Measurements from ENCODE around the gene ITPKC. TPM values are rescaled to one million over a fixed set of nuclear protein-coding genes. Genes with fewer than 3 reads are reported as not detected.
"Not testable (repeated sequence)": the region's sequence is repeated elsewhere in the genome, so short reads cannot be mapped to it uniquely, and the experiment has no call there.

ITPKC gene
- total and polyA plus RNA-seq, 4 donors: 11.1 to 25.7 (median 18.9) TPM

- Histone ChIP-seq H3K4me3 (ENCODE audit: low read length in 2 of 2) (no peak overlapping the region), H3K27ac (ENCODE audit: low read depth in 1 of 2, low read length in 2 of 2) (no peak overlapping the region), H3K36me3 (ENCODE audit: control insufficient read depth in 1 of 2, insufficient read depth in 2 of 2, low read length in 1 of 2) (peaks cover 0 to 2% of the 10 kb centered on the region in 2 donors), H3K4me1 (ENCODE audit: control insufficient read depth in 1 of 2, insufficient read depth in 2 of 2, low read length in 2 of 2) (no peaks in the 10 kb centered on the region), H3K9me3 (ENCODE audit: control insufficient read depth, low read length) (no peaks in the 10 kb centered on the region), H3K27me3 (ENCODE audit: control insufficient read depth in 1 of 2, insufficient read depth in 2 of 2, low read length in 1 of 2) (no peaks in the 10 kb centered on the region)
- no peak for DNase-seq
- intact Hi-C loops (cut with DNase I): no loop called here
- 95 to 96% methylated on average over 3 of the region's 3 CpGs for WGBS, 2 donors
- ATAC-seq (ENCODE audit: low FRiP score): no peak
Measured at GRCh38 chr19:40724855-40725254, 7.9 kb downstream of the ITPKC start.

- whole genome bisulfite sequencing, 2 donors: 97 to 98% methylated on average over 4 of the region's 4 CpGs
- Histone ChIP-seq H3K4me3 (ENCODE audit: low read length in 2 of 2) (no peak overlapping the region), H3K36me3 (ENCODE audit: control insufficient read depth in 1 of 2, insufficient read depth in 2 of 2, low read length in 1 of 2) (peaks cover 2 to 4% of the 10 kb centered on the region in 2 donors), H3K27ac (ENCODE audit: low read depth in 1 of 2, low read length in 2 of 2) (no peak overlapping the region), H3K9me3 (ENCODE audit: control insufficient read depth, low read length) (no peaks in the 10 kb centered on the region), H3K27me3 (ENCODE audit: control insufficient read depth in 1 of 2, insufficient read depth in 2 of 2, low read length in 1 of 2) (no peaks in the 10 kb centered on the region), H3K4me1 (ENCODE audit: control insufficient read depth in 1 of 2, insufficient read depth in 2 of 2, low read length in 2 of 2) (no peaks in the 10 kb centered on the region)
- intact Hi-C loops (cut with DNase I): no loop called here
- ATAC-seq (ENCODE audit: low FRiP score) (no peak), DNase-seq (no peak)
Measured at GRCh38 chr19:40726279-40726678, 9.4 kb downstream of the ITPKC start.

- H3K36me3 ChIP-seq (ENCODE audit: control insufficient read depth in 1 of 2, insufficient read depth in 2 of 2, low read length in 1 of 2); DNase-seq; H3K27ac ChIP-seq (ENCODE audit: low read depth in 1 of 2, low read length in 2 of 2); H3K4me3 ChIP-seq (ENCODE audit: low read length in 2 of 2); intact Hi-C loops (cut with DNase I); H3K27me3 ChIP-seq (ENCODE audit: control insufficient read depth in 1 of 2, insufficient read depth in 2 of 2, low read length in 1 of 2); H3K9me3 ChIP-seq (ENCODE audit: control insufficient read depth, low read length); H3K4me1 ChIP-seq (ENCODE audit: control insufficient read depth in 1 of 2, insufficient read depth in 2 of 2, low read length in 2 of 2); ATAC-seq (ENCODE audit: low FRiP score): not testable (repeated sequence)
- 91 to 94% methylated on average over 5 of the region's 5 CpGs for WGBS, 2 donors
Measured at GRCh38 chr19:40730065-40730464, 13.2 kb downstream of the ITPKC start.

- H3K4me3 ChIP-seq (ENCODE audit: low read length in 2 of 2); ATAC-seq (ENCODE audit: low FRiP score); H3K9me3 ChIP-seq (ENCODE audit: control insufficient read depth, low read length); intact Hi-C loops (cut with DNase I); DNase-seq; H3K27ac ChIP-seq (ENCODE audit: low read depth in 1 of 2, low read length in 2 of 2); H3K4me1 ChIP-seq (ENCODE audit: control insufficient read depth in 1 of 2, insufficient read depth in 2 of 2, low read length in 2 of 2); H3K27me3 ChIP-seq (ENCODE audit: control insufficient read depth in 1 of 2, insufficient read depth in 2 of 2, low read length in 1 of 2): not testable (repeated sequence)
- WGBS, 2 donors: 95 to 96% methylated on average over 16 of the region's 16 CpGs
- peaks cover 2 to 11% of the 10 kb centered on the region in 2 donors for H3K36me3 ChIP-seq (ENCODE audit: control insufficient read depth in 1 of 2, insufficient read depth in 2 of 2, low read length in 1 of 2)
Measured at GRCh38 chr19:40732304-40732703, 15.4 kb downstream of the ITPKC start.

GRCh38 chr19:40733149-40733548 is 16.2 kb downstream of the ITPKC start:
- intact Hi-C loops (cut with DNase I): no loop called here
- ATAC-seq (ENCODE audit: low FRiP score): no peak
- no peak for DNase-seq
- Histone ChIP-seq H3K4me3 (ENCODE audit: low read length in 2 of 2) (no peak overlapping the region), H3K9me3 (ENCODE audit: control insufficient read depth, low read length) (no peaks in the 10 kb centered on the region), H3K27me3 (ENCODE audit: control insufficient read depth in 1 of 2, insufficient read depth in 2 of 2, low read length in 1 of 2) (no peaks in the 10 kb centered on the region), H3K4me1 (ENCODE audit: control insufficient read depth in 1 of 2, insufficient read depth in 2 of 2, low read length in 2 of 2) (no peaks in the 10 kb centered on the region), H3K27ac (ENCODE audit: low read depth in 1 of 2, low read length in 2 of 2) (no peak overlapping the region), H3K36me3 (ENCODE audit: control insufficient read depth in 1 of 2, insufficient read depth in 2 of 2, low read length in 1 of 2) (peaks cover 2 to 13% of the 10 kb centered on the region in 2 donors)
- 94 to 95% methylated on average over 13 of the region's 13 CpGs for WGBS, 2 donors

GRCh38 chr19:40735013-40735771 is 18.3 kb downstream of the ITPKC start:
- H3K9me3 ChIP-seq (ENCODE audit: control insufficient read depth, low read length): no peaks in the 10 kb centered on the region
- peaks cover under 1 to 18% of the 10 kb centered on the region in 2 donors for H3K36me3 ChIP-seq (ENCODE audit: control insufficient read depth in 1 of 2, insufficient read depth in 2 of 2, low read length in 1 of 2)
- intact Hi-C loops (cut with DNase I): no loop called here
- no peak overlapping the region for H3K27ac ChIP-seq (ENCODE audit: low read depth in 1 of 2, low read length in 2 of 2)
- no peak overlapping the region for H3K4me3 ChIP-seq (ENCODE audit: low read length in 2 of 2)
- WGBS, 2 donors: 89 to 90% methylated on average over 11 of the region's 11 CpGs
- no peaks in the 10 kb centered on the region for H3K27me3 ChIP-seq (ENCODE audit: control insufficient read depth in 1 of 2, insufficient read depth in 2 of 2, low read length in 1 of 2)
- ATAC-seq (ENCODE audit: low FRiP score) (no peak), DNase-seq (no peak)
- no peaks in the 10 kb centered on the region for H3K4me1 ChIP-seq (ENCODE audit: control insufficient read depth in 1 of 2, insufficient read depth in 2 of 2, low read length in 2 of 2)

GRCh38 chr19:40736661-40737060 is 19.7 kb downstream of the ITPKC start:
- H3K4me1 ChIP-seq (ENCODE audit: control insufficient read depth in 1 of 2, insufficient read depth in 2 of 2, low read length in 2 of 2): no peaks in the 10 kb centered on the region
- H3K36me3 ChIP-seq (ENCODE audit: control insufficient read depth in 1 of 2, insufficient read depth in 2 of 2, low read length in 1 of 2): peaks cover 0 to 16% of the 10 kb centered on the region in 2 donors
- no peak overlapping the region for H3K27ac ChIP-seq (ENCODE audit: low read depth in 1 of 2, low read length in 2 of 2)
- no peak overlapping the region for H3K4me3 ChIP-seq (ENCODE audit: low read length in 2 of 2)
- no peaks in the 10 kb centered on the region for H3K9me3 ChIP-seq (ENCODE audit: control insufficient read depth, low read length)
- ATAC-seq (ENCODE audit: low FRiP score) (no peak), DNase-seq (no peak)
- intact Hi-C loops (cut with DNase I): no loop called here
- WGBS, 2 donors: 85 to 95% methylated on average over 9 of the region's 9 CpGs
- H3K27me3 ChIP-seq (ENCODE audit: control insufficient read depth in 1 of 2, insufficient read depth in 2 of 2, low read length in 1 of 2): no peaks in the 10 kb centered on the region

- Histone ChIP-seq H3K9me3 (ENCODE audit: control insufficient read depth, low read length) (no peaks in the 10 kb centered on the region), H3K4me1 (ENCODE audit: control insufficient read depth in 1 of 2, insufficient read depth in 2 of 2, low read length in 2 of 2) (no peaks in the 10 kb centered on the region), H3K4me3 (ENCODE audit: low read length in 2 of 2) (no peak overlapping the region), H3K27ac (ENCODE audit: low read depth in 1 of 2, low read length in 2 of 2) (no peak overlapping the region), H3K36me3 (ENCODE audit: control insufficient read depth in 1 of 2, insufficient read depth in 2 of 2, low read length in 1 of 2) (peaks cover 0 to 16% of the 10 kb centered on the region in 2 donors), H3K27me3 (ENCODE audit: control insufficient read depth in 1 of 2, insufficient read depth in 2 of 2, low read length in 1 of 2) (no peaks in the 10 kb centered on the region)
- WGBS, 2 donors: 84 to 85% methylated on average over 9 of the region's 9 CpGs
- no peak for DNase-seq
- intact Hi-C loops (cut with DNase I): no loop called here
- ATAC-seq (ENCODE audit: low FRiP score): no peak
Measured at GRCh38 chr19:40737102-40737644, 20.3 kb downstream of the ITPKC start.

All from aorta (tissue), 5 donors.